ENCODE data around the gene RNASE3.

DNA sequence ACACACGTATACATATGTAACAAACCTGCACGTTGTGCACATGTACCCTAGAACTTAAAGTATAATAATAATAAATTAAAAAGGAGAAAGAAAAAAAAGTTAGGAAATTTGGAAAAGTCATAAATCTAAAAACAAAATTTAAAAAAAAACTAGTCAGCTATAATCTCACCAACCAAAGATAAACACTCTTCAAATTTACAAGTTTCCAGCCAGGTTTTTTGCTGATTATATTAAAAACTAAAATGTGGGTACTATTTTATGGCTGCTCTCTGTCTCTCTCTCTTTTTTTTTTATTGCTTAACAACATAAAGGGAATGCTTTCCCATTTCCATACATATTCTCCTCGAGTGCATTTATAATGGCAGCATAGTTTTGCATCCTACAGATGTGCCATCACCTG, 25.0 kb upstream of the RNASE3 start:
- TF ChIP-seq, protein P1, sequence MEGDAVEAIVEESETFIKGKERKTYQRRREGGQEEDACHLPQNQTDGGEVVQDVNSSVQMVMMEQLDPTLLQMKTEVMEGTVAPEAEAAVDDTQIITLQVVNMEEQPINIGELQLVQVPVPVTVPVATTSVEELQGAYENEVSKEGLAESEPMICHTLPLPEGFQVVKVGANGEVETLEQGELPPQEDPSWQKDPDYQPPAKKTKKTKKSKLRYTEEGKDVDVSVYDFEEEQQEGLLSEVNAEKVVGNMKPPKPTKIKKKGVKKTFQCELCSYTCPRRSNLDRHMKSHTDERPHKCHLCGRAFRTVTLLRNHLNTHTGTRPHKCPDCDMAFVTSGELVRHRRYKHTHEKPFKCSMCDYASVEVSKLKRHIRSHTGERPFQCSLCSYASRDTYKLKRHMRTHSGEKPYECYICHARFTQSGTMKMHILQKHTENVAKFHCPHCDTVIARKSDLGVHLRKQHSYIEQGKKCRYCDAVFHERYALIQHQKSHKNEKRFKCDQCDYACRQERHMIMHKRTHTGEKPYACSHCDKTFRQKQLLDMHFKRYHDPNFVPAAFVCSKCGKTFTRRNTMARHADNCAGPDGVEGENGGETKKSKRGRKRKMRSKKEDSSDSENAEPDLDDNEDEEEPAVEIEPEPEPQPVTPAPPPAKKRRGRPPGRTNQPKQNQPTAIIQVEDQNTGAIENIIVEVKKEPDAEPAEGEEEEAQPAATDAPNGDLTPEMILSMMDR (IDR thresholded peaks at IDR 0.05; ENCODE audit: insufficient read depth, low read depth, low read length): no peak
- no peak for TF ChIP-seq EZH2 (IDR thresholded peaks at IDR 0.05; ENCODE audit: insufficient read depth, low read length)

Measured in astrocyte (in vitro differentiated cells and primary cell).